Liver (tissue), 9 donors: ENCODE data around the gene KANSL1L. TPM values are rescaled to one million over a fixed set of nuclear protein-coding genes. Genes with fewer than 3 reads are reported as not detected.
A peak's percentile ranks its signal among the peaks of the same experiment; 100 is the strongest.

ENCODE experiments used
- DNase-seq: peaks from one replicate; pipeline ENCODE4 v3.0.0-alpha.2; 2017; ENCODE audit warnings: low spot score
- H3K27ac ChIP-seq, 2 donors: one replicate each; pipeline ENCODE4 v1.7.0; 2013; ENCODE audit warnings: inconsistent platforms in 2 of 2, low read length in 2 of 2, control low read depth in 1 of 2, low read depth in 1 of 2, mild to moderate bottlenecking in 1 of 2
- H3K27me3 ChIP-seq, 4 donors: one replicate each; pipeline versions ENCODE4 v1.6.1 to v1.7.0; 2013; ENCODE audit warnings: low read length in 3 of 4, inconsistent platforms in 1 of 4, mild to moderate bottlenecking in 1 of 4, moderate library complexity in 1 of 4; ENCODE audit not compliant: control insufficient read depth in 4 of 4, insufficient read depth in 4 of 4
- H3K36me3 ChIP-seq, 4 donors: one replicate each; pipeline versions ENCODE4 v1.6.1 to v1.7.0; 2013; ENCODE audit warnings: low read length in 3 of 4, mild to moderate bottlenecking in 3 of 4, low read depth in 1 of 4, moderate library complexity in 1 of 4; ENCODE audit not compliant: control insufficient read depth in 4 of 4, insufficient read depth in 3 of 4
- H3K4me1 ChIP-seq, 4 donors: one replicate each; pipeline versions ENCODE4 v1.6.1 to v1.7.0; 2013; ENCODE audit warnings: low read length in 3 of 4, mild to moderate bottlenecking in 3 of 4, moderate library complexity in 1 of 4; ENCODE audit not compliant: control insufficient read depth in 4 of 4, insufficient read depth in 4 of 4
- H3K4me3 ChIP-seq, 3 donors: one replicate each; pipeline versions ENCODE4 v1.6.1 to v1.7.0; 2013; ENCODE audit warnings: low read length in 3 of 3, control low read depth in 1 of 3, low read depth in 1 of 3, mild to moderate bottlenecking in 1 of 3
- H3K9ac ChIP-seq, 2 donors: one replicate each; pipeline ENCODE4 v1.7.0; 2013; ENCODE audit warnings: low read length in 2 of 2, mild to moderate bottlenecking in 2 of 2, moderate library complexity in 2 of 2, control low read depth in 1 of 2, low read depth in 1 of 2
- H3K9me3 ChIP-seq, 4 donors: one replicate each; pipeline versions ENCODE4 v1.6.1 to v1.7.0; 2013; ENCODE audit warnings: low read length in 3 of 4; ENCODE audit not compliant: control insufficient read depth in 4 of 4
- ATF3 ChIP-seq: IDR thresholded peaks from 2 replicates; pipeline ENCODE4 v1.6.1; 2016; ENCODE audit warnings: antibody characterized with exemption
- EGR1 ChIP-seq, 2 donors: IDR thresholded peaks; 2 replicates each; pipeline ENCODE4 v1.6.1; 2016 to 2018; ENCODE audit warnings: antibody characterized with exemption in 2 of 2, low read depth in 2 of 2
- FOXA1 ChIP-seq: IDR thresholded peaks from 2 replicates; pipeline ENCODE4 v1.6.1; 2016; ENCODE audit warnings: antibody characterized with exemption
- FOXA2 ChIP-seq: IDR thresholded peaks from 2 replicates; pipeline ENCODE4 v1.6.1; 2016; ENCODE audit warnings: antibody characterized with exemption
- GABPA ChIP-seq, 2 donors: IDR thresholded peaks in 1 of 2; conservative IDR thresholded peaks in 1 of 2; 2 replicates each; pipeline ENCODE4 v1.6.1; 2016; ENCODE audit warnings: antibody characterized with exemption in 2 of 2, mild to moderate bottlenecking in 1 of 2, moderate library complexity in 1 of 2
- HNF4A ChIP-seq, 2 donors: conservative IDR thresholded peaks; 2 replicates each; pipeline ENCODE4 v1.6.1; 2016; ENCODE audit warnings: antibody characterized with exemption in 2 of 2, mild to moderate bottlenecking in 2 of 2
- HNF4G ChIP-seq: IDR thresholded peaks from 2 replicates; pipeline ENCODE4 v1.6.1; 2016; ENCODE audit warnings: antibody characterized with exemption
- JUND ChIP-seq, 2 donors: IDR thresholded peaks; 2 replicates each; pipeline ENCODE4 v1.6.1; 2016; ENCODE audit warnings: antibody characterized with exemption in 2 of 2
- NR2F2 ChIP-seq: IDR thresholded peaks from 2 replicates; pipeline ENCODE4 v1.6.1; 2016; ENCODE audit warnings: antibody characterized with exemption
- RAD21 ChIP-seq, 2 donors: IDR thresholded peaks; 2 replicates each; pipeline ENCODE4 v1.6.1; 2016; ENCODE audit warnings: antibody characterized with exemption in 2 of 2, mild to moderate bottlenecking in 2 of 2
- REST ChIP-seq: IDR thresholded peaks from 2 replicates; pipeline ENCODE4 v1.6.1; 2016; ENCODE audit warnings: antibody characterized with exemption, mild to moderate bottlenecking
- RXRA ChIP-seq, 2 donors: IDR thresholded peaks; 2 replicates each; pipeline ENCODE4 v1.6.1; 2017 to 2018; ENCODE audit warnings: antibody characterized with exemption in 2 of 2, mild to moderate bottlenecking in 1 of 2
- SP1 ChIP-seq: IDR thresholded peaks from 2 replicates; pipeline ENCODE4 v1.6.1; 2018; ENCODE audit warnings: antibody characterized with exemption, mild to moderate bottlenecking
- TAF1 ChIP-seq: conservative IDR thresholded peaks from 2 replicates; pipeline ENCODE4 v1.6.1; 2016; ENCODE audit warnings: antibody characterized with exemption, mild to moderate bottlenecking
- YY1 ChIP-seq: IDR thresholded peaks from 2 replicates; pipeline ENCODE4 v1.6.1; 2016; ENCODE audit warnings: antibody characterized with exemption, mild to moderate bottlenecking
- WGBS: extraction: QIAGEN DNeasy Blood & Tissue Kit; methylation state at CpG from one replicate; pipeline ENCODE4 v1.1.7; 2013; 5-methylcytosine and 5-hydroxymethylcytosine counted together
- polyA plus RNA-seq, 2 donors: library from polyadenylated mRNA; stranded (reverse) in 1 of 2; unstranded in 1 of 2; fragments of 200-250 nt in 1 of 2; fragments of >200 nt in 1 of 2; fragmentation: Nextera tagmentation in 1 of 2; extraction: Ambion mirVana in 1 of 2; gene quantifications; one replicate each; pipeline versions ENCODE4 v1.2.1 to v1.2.3, GENCODE V29; 2013 to 2015
- total RNA-seq, 2 donors: library from RNA; depleted of rRNA; stranded (reverse); fragments of >200 nt; gene quantifications; one replicate each; pipeline ENCODE4 v1.2.3, GENCODE V29; 2014
- donor health status: healthy.
- donor health status: healthy.
- donor health status: healthy.
- donor health status: healthy.
- donor health status: healthy.

KANSL1L gene
- total and polyA plus RNA-seq, 4 donors, result 2.1 to 31.6 (median 11.4) TPM

- peaks cover 0 to 35% (median 22%) of the 10 kb centered on the region in 4 donors for H3K4me1 ChIP-seq
- H3K9me3 ChIP-seq, result no peaks in the 10 kb centered on the region
- H3K27me3 ChIP-seq, result no peaks in the 10 kb centered on the region
- peak overlapping the region; percentile 70 to 98 (median 75) for H3K4me3 ChIP-seq
- under 1% methylated on average over 6 of the region's 6 CpGs for WGBS
- TF ChIP-seq TAF1 (peak; percentile 94), EGR1 (IDR thresholded peaks at IDR 0.05; ENCODE audit: low read depth in 2 of 2) (no peak), FOXA1 (no peak), RAD21 (IDR thresholded peaks at IDR 0.05) (peak in 1 of 2 donors; percentile 31), YY1 (no peak), RXRA (IDR thresholded peaks at IDR 0.05) (no peak), ATF3 (no peak), JUND (IDR thresholded peaks at IDR 0.05) (peak in 1 of 2 donors; percentile 28), SP1 (peak; percentile 47), HNF4G (no peak), REST (no peak), GABPA (IDR thresholded peaks at IDR 0.05 in 1 of 2, conservative IDR thresholded peaks at IDR 0.05 in 1 of 2) (no peak)
- no peak for DNase-seq
- H3K9ac ChIP-seq, result peak overlapping the region; percentile 85 to 98
- H3K27ac ChIP-seq, result peak overlapping the region; percentile 100
- no peaks in the 10 kb centered on the region for H3K36me3 ChIP-seq
Observed at GRCh38 chr2:210170196-210170445, 1.1 kb downstream of the KANSL1L start.

- H3K9me3 ChIP-seq, result no peaks in the 10 kb centered on the region
- WGBS, result 13% methylated on average over 6 of the region's 6 CpGs
- peak overlapping the region; percentile 85 to 98 for H3K9ac ChIP-seq
- H3K27ac ChIP-seq, result peak overlapping the region; percentile 100
- H3K36me3 ChIP-seq, result no peaks in the 10 kb centered on the region
- TF ChIP-seq JUND (IDR thresholded peaks at IDR 0.05) (peak; percentile 28 to 31), FOXA2 (no peak)
- no peak for DNase-seq
- peaks cover 0 to 35% (median 22%) of the 10 kb centered on the region in 4 donors for H3K4me1 ChIP-seq
- H3K27me3 ChIP-seq, result no peaks in the 10 kb centered on the region
- peak overlapping the region; percentile 70 to 98 (median 75) for H3K4me3 ChIP-seq
Observed at GRCh38 chr2:210169516-210170195, 1.6 kb downstream of the KANSL1L start.

- Histone ChIP-seq H3K4me3 (no peak overlapping the region), H3K9ac (no peak overlapping the region), H3K27me3 (no peaks in the 10 kb centered on the region), H3K4me1 (peaks cover 2 to 39% (median 25%) of the 10 kb centered on the region in 4 donors), H3K9me3 (no peaks in the 10 kb centered on the region), H3K36me3 (no peaks in the 10 kb centered on the region), H3K27ac (no peak overlapping the region)
- DNase-seq, result no peak
- 59% methylated on average over 1 of the region's 1 CpG for WGBS
- TF ChIP-seq TAF1, result no peak
- no peak for TF ChIP-seq JUND (IDR thresholded peaks at IDR 0.05)
- TF ChIP-seq GABPA (IDR thresholded peaks at IDR 0.05 in 1 of 2, conservative IDR thresholded peaks at IDR 0.05 in 1 of 2), result no peak
- no peak for TF ChIP-seq REST
- no peak for TF ChIP-seq HNF4A (conservative IDR thresholded peaks at IDR 0.05)
- TF ChIP-seq YY1, result no peak
- no peak for TF ChIP-seq HNF4G
- no peak for TF ChIP-seq ATF3
- no peak for TF ChIP-seq FOXA1
- no peak for TF ChIP-seq NR2F2
- TF ChIP-seq RXRA (IDR thresholded peaks at IDR 0.05), result no peak
- no peak for TF ChIP-seq RAD21 (IDR thresholded peaks at IDR 0.05)
- no peak for TF ChIP-seq FOXA2
Observed at GRCh38 chr2:210167227-210167626, 4.0 kb downstream of the KANSL1L start.
